NCI-H2107 treated with DMSO at 0.1 percent for 48 hours (cell line): Measurements from ENCODE around the gene RETN.
"Not testable (repeated sequence)": the region's sequence is repeated elsewhere in the genome, so short reads cannot be mapped to it uniquely, and the experiment has no call there.

ENCODE experiments used
- DNase-seq: peaks from one replicate; lab custom pipeline; 2025; ENCODE audit not compliant: unreplicated experiment; lab: John Stamatoyannopoulos, UW

Gene RETN

DNA sequence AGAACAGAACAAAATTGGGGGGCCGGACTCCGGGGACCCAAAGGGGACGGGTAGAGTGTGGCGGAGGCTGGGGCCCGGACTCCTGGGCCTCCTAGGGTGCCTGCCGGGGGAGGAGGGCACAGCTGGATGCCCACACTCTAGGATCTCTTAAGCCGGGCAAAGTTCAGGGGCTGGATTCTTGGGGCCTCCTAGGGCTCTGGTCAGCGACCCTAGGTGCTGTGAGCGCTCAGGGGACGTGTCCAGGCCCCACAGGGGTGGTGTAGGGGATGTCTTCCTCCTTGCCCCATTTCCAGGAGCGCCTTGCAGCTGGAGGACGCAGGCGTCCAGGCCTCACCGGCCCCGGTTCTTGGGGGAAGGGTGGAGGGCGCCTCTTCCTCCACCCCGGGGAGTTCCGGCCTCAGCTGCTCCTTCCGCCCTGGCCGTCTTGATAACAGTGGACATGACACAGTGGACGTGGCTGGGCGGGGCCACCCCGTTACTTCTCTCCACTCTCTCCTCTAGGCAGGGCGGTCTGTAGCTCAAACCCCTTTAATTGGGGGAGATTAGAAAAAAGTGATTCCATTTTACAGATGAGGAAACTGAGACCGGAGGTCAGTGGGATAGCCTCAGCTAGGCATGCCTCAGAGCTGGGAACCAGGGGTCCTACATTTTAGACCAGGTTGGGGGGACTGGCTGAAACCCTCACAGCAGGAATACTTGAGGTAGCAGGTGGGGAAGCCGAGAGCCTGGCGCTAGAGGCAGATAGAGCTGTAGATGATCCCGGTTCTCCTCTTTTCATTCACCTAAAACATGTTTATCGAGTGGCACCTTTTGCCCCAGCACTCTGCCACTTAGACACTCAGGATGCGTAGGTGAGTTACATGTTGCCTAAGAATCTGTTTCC lies 31.2 kb upstream of the RETN start:
- no peak for DNase-seq

DNA sequence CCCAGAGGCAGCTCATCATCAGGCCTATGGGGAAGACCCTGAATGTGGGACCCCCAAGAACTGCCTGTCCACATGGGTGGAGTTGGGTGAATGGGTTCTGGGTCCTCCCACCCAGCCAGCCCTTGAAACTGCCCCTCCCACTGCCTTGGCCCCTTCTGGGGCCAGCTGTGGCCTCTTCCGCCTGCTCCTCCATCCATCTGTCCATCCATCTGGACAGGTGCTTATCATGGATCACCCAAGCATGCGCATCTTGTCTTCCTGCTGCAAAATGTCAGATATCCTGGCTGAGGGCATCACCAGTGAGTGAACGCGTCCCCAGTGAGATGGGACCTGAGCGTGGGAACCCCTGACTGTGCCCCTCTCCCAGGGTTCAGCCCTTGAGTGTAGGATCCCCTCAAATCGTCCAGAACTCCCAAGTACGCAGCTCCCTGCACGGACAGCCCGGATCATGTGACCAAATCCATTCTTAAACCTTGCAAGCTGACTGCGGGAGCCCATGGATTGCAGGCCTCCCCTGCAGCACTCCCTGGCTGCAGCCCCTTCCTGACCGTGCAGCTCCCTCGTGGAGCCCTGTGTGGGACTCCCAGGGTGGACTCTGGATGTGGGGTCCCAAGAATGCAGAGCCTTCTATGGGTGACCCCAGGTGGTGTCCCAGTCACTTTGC lies 29.9 kb upstream of the RETN start:
- no peak for DNase-seq

DNA sequence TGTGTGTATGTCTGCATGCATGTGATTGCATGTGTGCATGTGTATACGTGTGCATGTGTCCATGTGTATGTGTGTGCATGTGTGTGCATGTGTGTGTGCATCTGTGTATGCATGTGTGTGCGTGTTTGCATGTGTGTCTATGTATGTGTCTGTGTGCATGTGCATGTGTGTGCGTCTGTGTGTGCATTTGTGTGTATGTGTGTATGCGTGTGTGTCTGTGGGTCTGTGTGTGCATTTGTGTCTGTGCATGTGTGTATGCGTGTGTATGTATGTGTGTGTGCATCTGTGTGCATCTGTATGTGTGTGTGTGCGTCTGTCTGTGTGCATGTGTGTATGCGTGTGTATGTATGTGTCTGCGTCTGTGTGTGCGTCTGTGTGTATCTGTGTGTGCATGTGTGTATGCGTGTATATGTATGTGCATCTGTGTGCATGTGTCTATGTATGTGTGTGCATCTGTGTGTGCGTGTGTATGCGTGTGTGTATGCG lies 28.9 kb upstream of the RETN start:
- DNase-seq, result no peak

DNA sequence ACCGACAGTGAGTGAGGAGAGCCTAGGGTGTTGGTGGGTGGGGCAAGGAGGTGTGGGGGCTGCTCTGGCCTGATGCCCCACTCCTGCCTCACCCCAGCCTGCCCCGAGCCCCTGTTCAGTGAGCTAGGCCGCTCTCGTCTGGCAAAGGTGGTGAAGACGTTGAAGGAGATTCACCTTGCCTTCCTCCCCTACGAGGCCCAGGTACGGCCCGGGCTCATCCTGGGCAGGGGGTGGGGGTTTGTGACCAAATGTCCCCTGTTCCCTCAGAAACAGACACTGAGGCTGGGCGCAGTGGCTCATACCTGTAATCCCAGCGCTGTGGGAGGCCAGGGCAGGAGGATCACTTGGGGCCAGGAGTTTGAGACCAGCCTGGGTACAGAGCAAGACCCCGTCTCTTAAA lies 28.0 kb upstream of the RETN start:
- DNase-seq, result no peak

DNA sequence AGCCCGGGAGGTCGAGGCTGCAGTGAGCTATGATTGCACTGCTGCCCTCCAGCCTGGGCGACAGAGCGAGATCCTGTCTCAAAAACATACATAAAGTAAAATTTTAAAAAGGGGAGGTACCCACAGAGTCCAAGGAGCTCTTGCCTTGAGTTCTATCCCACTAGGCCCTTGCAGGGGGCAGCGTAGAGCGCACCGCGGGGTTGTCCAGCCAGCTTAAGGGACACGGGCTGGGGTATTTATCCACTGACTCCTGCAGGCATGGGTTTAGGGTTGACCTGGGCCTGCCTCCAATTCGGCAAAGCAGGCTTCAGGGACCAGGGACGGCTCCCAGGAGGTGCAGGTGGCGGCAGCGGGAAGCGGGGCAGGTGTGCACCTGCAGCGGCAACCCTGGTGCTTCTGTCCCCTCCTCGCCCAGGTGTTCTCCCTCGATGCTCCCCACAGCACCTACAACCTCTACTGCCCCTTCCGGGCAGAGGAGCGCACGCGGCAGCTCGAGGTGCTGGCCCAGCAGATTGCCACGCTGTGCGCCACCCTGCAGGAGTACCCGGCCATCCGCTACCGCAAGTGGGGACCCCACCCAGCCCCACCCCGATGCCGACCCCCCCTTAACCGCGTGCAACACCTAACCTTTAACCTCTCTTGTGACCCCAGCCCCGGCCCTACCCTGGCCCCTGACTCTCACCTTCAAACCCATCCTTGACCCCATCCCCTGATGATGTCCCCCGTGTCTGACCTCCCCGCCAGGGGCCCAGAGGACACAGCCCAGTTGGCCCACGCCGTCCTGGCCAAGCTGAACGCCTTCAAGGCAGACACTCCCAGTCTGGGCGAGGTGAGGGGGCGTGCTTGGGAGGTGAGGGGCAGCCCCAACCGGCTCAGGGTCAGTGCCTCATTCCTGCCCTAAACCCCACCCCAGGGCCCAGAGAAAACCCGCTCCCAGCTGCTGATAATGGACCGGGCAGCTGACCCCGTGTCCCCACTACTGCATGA lies 27.3 kb upstream of the RETN start:
- DNase-seq, result peak; percentile 3

DNA sequence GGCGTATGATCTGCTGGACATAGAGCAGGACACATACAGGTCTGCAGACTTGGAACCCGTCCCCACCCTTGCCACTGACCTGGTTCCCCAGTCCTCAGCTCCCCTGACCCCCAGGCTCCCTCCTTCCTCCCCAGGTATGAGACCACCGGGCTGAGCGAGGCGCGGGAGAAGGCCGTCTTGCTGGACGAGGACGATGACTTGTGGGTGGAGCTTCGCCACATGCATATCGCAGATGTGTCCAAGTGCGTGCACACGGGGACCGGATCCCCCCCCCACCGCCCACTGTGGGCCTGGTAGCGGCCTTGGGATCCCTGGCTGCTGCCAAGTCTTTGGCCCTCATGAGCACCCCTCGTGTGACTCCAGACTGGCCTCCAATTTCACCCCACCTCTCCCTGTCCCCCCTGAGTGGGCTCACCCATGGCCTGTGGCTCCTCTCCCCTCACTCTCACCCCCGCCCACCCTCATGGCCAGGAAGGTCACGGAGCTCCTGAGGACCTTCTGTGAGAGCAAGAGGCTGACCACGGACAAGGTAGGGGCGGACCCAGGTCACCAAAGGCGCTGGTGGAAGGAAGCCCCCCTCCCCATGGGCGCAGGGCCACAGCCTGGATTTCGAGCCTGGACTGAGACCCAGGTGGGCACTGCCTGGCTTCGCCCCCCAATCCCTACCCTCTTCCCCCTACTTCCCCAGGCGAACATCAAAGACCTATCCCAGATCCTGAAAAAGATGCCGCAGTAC lies 26.4 kb upstream of the RETN start:
- no peak for DNase-seq

DNA sequence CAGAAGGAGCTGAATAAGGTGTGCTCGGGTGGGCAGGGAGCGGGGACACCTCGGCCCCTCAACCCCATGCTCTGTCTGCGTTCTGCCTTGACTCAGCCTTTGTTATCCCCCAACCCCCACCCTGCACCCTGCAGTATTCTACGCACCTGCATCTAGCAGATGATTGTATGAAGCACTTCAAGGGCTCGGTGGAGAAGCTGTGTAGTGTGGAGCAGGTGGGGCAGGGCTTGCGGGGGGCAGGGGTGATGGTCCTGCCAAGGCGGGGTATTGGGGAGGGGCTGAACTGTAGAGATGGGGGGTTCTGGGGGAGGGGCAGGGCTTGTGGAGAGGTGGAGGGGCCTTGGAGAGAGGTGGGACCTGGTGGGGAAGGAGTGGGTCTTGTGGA lies 25.8 kb upstream of the RETN start:
- no peak for DNase-seq

DNA sequence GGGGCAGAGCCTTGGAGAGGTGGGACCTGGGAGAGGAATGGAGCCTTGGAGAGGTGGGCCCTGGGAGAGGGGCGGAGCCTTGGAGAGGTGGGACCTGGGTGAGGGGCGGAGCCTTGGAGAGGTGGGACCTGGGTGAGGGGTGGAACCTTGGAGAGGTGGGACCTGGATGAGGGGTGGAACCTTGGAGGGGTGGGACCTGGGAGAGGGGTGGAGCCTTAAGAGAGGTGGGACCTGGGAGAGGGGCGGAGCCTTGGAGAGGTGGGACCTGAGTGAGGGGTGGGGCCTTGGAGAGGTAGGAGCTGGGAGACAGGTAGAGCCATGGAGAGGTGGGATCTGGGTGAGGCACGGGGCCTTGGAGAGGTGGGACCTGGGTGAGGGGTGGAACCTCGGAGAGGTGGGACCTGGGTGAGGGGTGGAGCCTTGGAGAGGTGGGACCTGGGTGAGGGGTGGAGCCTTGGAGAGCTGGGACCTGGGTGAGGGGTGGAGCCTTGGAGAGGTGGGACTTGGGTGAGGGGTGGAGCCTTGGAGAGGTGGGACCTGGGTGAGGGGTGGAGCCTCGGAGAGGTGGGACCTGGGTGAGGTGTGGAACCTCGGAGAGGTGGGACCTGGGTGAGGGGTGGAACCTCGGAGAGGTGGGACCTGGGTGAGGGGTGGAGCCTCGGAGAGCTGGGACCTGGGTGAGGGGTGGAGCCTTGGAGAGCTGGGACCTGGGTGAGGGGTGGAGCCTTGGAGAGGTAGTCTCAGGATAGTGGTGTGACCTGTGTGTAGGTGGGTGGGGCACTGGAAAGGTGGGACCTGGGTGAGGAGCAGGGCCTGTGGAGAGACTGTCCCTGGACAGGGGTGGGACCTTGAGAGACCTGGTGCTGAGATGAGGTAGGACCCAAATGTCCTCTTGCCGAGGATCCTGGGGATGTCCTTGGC lies 25.0 kb upstream of the RETN start:
- not testable (repeated sequence) for DNase-seq

DNA sequence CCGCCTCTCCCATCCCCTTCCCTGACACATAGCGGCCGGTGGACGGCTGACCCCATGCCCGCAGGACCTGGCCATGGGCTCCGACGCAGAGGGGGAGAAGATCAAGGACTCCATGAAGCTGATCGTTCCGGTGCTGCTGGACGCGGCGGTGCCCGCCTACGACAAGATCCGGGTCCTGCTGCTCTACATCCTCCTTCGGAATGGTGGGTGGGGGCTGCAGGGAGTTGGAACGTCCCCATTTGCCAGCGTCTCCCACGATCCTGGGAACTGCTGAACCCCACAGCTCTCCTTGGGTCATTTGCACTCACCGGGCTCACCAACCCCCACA lies 24.3 kb upstream of the RETN start:
- no peak for DNase-seq

DNA sequence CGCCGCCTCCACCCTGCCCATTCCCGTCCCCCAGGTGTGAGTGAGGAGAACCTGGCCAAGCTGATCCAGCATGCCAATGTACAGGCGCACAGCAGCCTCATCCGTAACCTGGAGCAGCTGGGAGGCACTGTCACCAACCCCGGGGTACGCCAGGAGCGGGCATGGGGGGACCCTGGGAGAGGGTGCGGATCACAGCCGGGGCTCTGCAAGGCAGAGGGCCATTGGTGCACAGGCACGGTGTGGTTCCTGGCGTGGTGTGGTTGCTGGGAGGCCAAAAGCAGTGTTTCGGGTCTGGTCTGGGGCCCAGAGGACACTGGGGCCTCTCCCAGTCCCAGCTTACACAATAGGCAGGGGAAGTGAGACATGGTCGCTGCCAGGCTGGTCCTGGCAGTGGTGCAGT lies 23.7 kb upstream of the RETN start:
- DNase-seq, result no peak

DNA sequence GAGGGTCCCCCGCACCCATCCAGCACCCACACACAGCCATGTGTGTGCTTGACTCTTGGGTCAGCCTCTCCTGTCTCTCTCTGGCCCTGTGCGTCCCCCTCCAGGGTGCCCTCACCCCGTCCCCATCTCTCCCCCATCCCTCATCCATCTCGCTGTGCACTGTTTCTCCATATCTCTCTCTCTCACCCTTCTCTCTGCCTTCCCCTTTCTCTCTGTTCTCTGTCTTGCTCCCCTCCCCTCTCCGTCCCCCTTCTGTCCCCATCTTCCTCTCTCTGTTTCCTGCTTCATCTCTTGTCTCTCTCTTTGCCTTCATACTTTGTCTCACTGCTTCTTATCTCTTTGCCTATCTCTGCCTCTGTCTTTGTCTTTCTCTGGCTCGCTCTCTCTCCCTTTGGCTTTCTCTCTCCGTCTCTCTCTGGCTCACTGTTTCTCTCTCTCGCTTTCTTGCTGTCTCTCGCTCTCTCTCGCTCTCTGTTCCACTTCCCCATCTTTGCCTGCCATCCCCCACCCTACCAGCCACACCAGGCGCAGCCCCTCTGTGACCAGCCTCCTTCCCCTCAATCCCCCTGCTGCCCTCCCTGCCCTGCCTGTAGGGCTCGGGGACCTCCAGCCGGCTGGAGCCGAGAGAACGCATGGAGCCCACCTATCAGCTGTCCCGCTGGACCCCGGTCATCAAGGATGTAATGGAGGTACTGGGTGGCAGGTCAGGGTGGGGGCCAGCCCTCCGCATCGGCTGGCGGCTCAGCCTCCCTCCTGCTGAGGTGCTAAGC lies 23.0 kb upstream of the RETN start:
- no peak for DNase-seq

DNA sequence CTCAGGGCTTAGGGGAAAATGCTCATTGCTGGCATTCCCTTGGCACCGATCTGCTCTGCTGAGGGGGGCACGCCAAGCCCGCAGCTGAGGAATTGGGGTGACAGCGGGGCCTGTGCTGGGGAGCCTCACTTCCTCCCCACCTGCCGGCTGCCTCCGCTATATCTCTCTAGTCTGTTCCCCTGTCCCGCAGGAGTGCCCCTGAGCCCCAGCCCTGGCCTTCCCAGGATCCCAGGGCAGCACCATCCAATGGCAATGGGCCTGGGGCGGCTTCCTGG lies 22.5 kb upstream of the RETN start:
- DNase-seq, result no peak

DNA sequence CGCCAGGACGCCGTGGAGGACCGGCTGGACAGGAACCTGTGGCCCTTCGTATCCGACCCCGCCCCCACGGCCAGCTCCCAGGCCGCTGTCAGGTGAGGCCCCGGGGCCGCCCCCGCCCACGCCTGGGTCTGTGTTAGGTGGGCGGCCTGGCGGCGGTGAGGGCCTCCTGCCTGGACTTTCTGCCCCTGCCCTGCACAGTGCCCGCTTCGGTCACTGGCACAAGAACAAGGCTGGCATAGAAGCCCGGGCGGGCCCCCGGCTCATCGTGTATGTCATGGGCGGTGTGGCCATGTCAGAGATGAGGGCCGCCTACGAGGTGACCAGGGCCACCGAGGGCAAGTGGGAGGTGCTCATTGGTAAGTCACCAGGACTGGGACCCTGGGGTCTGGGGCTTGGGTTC lies 21.7 kb upstream of the RETN start:
- DNase-seq, result no peak

DNA sequence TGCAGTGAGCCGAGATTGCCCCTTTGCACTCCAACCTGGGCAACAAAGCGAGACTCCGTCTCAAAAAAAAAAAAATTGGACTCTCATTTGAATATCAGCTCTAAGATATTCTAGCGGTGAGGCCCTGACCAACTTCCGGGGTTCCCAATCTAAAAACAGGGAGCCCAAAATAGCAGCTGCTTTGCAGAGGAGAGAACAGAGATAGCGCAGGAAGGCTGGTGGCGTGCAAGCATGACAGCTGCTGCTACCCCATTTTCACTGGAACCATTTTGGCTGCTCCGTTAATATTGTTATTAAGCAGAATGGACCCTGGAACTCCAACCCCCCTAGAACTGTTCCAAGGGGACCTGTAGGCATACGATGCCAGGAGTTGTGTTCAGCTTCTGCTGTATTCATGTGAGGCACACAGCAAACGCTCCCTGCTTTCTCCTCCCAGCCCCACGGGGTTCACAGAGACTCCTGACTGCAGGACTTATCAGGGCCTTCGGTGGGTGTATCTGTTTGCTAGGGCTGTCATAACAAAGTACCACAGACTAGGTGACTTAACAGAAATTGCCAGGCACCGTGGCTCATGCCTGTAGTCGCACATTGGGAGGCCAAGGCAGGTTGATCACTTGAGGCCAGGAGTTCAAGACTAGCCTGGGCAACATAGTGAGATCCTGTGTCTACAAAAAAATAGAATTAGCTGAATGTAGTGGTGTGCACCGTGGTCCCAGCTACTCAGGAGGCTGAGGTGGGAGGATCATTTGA lies 20.4 kb upstream of the RETN start:
- no peak for DNase-seq

DNA sequence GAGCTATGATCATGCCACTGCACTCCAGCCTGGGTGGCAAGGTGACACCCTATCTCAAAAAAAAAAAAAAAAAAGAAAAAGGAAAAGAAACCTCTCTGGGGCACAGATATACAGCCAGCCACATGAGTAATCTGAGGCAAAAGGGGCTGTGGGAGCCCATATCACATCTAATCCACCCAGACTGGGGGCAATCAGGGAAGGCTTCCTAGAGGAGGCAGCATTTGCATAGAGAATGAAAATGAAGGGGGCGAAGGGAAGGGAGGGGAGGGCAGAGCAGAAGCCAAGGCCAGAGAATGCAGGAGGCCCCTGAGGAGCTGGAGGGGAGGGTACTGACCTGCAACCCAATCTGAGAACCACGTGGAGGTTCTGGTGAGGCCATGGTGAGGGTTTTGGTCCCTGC lies 18.7 kb upstream of the RETN start:
- DNase-seq, result no peak

DNA sequence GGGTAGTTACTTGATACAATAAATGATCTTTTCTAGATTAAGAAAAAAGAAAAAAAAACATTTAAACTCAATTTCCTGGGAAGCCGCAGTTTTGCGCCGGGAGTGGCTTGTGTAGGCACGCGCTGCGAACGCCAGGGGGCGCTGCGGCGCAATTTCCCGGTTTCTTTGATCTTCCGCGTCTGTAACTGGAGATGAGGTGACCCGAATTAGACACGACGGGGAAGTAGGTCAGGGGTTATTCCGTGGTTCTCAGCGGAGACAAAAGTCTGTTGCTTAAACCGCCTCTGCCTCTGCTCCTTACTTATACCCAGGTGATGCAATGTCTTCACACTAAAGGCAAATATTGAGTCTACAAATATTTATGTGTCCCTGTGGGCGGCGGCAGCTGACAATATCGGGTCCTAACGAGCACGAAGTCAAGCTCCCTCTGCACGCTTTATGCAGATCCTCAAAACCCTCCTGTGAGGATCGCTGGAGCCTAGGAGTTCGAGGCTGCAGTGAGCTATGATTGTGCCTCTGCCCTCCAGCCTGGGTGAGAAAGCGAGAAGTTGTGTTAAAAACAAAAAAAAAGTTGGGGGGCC lies 16.7 kb upstream of the RETN start:
- DNase-seq, result peak; percentile 41

DNA sequence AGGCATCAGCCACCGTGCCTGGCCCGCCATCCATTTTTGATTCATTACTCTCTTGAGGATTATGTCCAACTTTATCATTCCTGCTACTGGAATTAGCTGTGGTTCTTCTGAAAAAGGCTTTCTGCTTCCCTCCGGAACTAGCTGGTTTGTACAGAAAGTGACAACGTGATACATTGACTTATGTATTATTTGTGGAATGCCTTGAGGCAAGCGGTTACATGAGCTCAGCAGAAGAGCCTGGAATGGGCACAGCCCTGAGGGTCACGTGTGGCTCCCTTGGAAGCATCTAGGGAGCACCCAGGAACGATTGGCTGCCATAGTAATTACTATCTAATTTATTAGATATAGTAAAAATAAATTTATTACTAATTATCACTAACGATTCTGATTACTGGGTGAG lies 14.4 kb upstream of the RETN start:
- DNase-seq, result no peak

DNA sequence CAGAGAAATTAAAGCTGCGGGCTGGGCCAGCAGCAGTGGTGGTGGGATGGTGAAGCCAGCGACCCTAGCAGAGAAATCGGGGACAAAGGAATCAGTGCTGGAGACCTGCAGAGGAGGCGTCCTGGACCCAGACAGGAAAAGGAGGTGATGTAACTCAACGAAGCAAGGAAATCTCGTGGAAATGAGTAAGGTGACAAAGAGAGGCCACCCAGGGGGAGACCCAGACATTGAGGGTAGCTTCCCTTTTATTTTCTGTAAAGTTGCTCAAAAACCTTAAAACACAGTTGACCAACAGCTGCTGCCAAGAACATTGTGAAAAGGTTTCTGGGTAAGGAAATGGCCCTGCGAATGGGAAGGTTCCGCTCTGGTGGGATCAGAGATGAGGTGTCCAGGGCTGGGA lies 13.3 kb upstream of the RETN start:
- no peak for DNase-seq
